HUDEP-2 (cell line): Measurements from ENCODE around the gene DEUP1.
A peak's percentile ranks its signal among the peaks of the same experiment; 100 is the strongest.

Source experiments
- DNase-seq, 76 experiments: peaks; one replicate each; lab custom pipeline; 2025; ENCODE audit not compliant: unreplicated experiment in 76 of 76; lab: John Stamatoyannopoulos, UW

DEUP1 gene

GRCh38 chr11:93474123-93474522 is 143.6 kb downstream of the DEUP1 start:
- DNase-seq = peak in 2 of 76 experiments; percentile 1 to 2

- no peak for DNase-seq
Measured at GRCh38 chr11:93476796-93477195, 146.3 kb downstream of the DEUP1 start.

GRCh38 chr11:93477684-93478234 is 147.2 kb downstream of the DEUP1 start:
- DNase-seq = no peak

- no peak for DNase-seq
Measured at GRCh38 chr11:93478841-93479240, 148.3 kb downstream of the DEUP1 start.

GRCh38 chr11:93480256-93480655 is 149.7 kb downstream of the DEUP1 start:
- no peak for DNase-seq

- DNase-seq = no peak
Measured at GRCh38 chr11:93480756-93481155, 150.2 kb downstream of the DEUP1 start.

GRCh38 chr11:93481279-93481678 is 150.7 kb downstream of the DEUP1 start:
- no peak for DNase-seq

- DNase-seq = no peak
Measured at GRCh38 chr11:93481696-93482095, 151.2 kb downstream of the DEUP1 start.

- no peak for DNase-seq
Measured at GRCh38 chr11:93482556-93482955, 152.0 kb downstream of the DEUP1 start.

- DNase-seq = no peak
Measured at GRCh38 chr11:93484716-93485115, 154.2 kb downstream of the DEUP1 start.

- DNase-seq = no peak
Measured at GRCh38 chr11:93485983-93486382, 155.4 kb downstream of the DEUP1 start.

- no peak for DNase-seq
Measured at GRCh38 chr11:93487032-93487483, 156.5 kb downstream of the DEUP1 start.
